HG02973 (cell line): ENCODE results near the gene SLC8A1.

Experiments used
- ATAC-seq: cut with Tn5 transposase; IDR thresholded peaks from one replicate; pipeline ENCODE4 v1.9.1; 2021; ENCODE audit warnings: moderate library complexity; ENCODE audit not compliant: unreplicated experiment

SLC8A1 gene

DNA sequence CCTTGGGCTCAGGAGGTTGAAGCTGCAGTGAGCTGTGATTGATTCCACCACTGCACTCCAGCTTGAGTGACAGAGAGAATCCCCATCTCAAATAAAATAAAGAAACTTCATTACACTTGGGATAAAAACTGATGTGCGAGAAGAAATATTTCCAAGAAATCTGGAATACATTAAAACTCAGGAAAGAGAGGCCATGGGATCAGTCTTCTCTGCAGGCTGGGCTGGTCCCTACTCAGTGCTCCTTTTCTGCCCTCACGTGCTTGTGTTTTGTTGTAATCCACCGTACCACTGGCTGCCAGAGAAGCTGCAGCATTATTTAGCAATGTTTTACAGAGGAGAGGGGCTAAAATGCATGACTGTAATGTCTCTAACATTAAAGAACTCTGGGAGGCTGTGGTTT is 282.0 kb downstream of the SLC8A1 start:
- ATAC-seq = no peak

- no peak for ATAC-seq
These were observed 282.5 kb downstream of the SLC8A1 start for GRCh38 chr2:40169430-40169829.

- ATAC-seq = no peak
These were observed 283.3 kb downstream of the SLC8A1 start for GRCh38 chr2:40168546-40168945.

GRCh38 chr2:40168032-40168431 is 283.9 kb downstream of the SLC8A1 start:
- ATAC-seq = no peak

DNA sequence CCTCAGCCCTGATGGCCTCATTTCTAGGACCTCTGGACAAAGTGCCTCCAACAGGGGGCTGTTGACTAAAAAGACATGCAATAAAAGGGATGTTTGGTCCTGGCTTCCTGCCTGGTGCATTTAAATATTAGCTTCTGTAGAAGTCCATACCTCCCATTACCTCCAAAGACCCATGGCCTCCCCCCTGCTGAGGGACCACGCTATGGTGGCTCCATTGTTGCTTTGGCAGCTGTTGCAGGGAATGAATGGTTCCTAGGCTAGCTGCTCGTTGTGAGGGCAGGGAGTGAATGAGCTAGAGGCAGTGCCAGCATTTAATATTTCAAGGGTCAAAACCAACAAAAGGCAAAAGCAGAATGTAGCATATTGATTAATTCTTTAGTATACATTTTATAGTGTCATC is 285.9 kb downstream of the SLC8A1 start:
- ATAC-seq = no peak

DNA sequence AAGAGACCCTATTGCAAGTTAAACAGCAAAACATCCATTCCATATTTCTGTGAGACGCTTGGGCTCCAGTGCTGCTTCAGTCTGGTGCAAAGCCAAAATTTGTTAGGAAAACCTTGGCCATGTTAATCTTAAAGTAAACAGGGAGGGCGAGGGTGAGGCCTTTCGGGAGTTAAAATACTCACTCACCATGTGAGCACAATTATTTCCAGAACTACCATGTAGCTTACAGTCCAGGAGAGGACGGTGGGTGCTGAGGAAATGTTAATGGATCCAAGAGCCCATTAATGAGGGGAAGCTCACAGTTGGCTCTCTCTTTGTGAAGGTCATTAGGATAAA is 286.4 kb downstream of the SLC8A1 start:
- no peak for ATAC-seq

DNA sequence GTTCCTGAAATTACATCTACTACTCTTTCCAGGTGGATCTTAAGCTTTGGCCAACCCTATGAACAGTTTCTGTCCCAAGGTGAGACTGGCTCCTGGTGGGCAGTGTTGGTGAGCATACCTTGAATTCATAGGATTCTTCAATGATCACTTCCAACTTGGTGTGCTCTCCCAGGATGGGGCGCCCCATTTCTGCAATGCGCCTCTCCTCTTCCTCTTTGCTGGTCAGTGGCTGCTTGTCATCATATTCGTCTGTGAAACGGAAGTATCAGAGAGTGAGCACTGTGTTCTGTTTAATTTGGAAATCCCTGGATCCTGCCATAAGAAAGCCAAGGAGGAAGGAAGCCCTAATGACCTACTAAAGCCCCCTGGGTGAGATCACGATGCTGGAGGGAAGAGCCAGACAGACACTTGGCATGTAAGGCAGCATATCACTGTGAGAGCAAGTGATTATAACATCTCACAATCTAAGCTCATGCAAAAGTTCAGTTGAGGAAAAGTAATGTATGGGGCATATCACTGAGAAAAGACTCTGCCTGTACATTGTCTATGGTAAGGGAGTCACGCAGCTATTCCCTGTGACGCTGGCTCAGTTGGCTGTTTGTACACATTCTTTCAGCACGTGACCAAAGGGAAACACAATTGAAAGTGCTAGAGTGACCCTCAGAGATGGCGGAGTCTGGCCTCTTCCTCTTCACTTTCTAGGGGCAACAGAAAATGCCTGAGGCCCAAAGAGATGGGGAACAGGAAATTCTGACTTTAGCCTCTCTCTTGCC is 287.0 kb downstream of the SLC8A1 start:
- no peak for ATAC-seq

DNA sequence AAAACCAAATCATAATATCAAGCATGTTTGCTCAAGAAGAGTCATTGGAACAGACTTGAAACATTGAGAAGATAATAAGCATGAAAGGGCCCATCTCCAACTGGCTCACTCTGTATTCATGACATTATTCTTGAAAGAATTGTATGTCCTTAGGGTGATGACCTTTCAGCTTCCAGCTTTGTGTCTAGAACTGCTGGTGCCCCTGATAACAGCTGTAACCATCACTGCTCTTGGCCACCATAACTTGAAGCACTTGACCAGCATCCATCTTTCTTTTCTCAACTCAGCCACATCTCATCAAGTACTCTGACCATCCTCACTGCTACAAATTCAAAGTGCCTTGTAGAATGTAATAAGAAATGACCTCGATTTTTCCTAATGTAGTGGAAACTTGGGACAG is 289.9 kb downstream of the SLC8A1 start:
- no peak for ATAC-seq

DNA sequence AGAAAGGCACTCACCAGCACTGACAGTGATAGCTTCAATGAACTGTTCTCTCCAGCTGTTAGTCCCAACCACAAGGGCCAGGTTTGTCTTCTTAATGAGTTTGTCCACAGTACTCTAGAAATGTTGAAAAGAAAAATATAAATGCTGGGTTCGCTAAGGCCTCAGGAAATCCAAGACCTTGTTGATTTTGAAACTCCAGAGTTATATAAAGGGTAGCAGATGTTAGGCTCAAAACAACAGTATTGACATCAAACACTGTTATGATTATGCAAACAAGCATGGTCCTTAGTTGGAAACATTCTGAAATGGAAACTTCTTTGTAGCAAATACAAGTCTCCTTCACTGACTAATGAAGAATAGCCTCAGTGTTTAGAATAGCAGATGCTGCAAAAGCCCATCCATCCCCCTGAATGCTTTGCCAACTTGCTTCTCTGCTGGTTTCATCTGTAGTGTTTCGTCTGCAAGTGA is 291.1 kb downstream of the SLC8A1 start:
- ATAC-seq = no peak

DNA sequence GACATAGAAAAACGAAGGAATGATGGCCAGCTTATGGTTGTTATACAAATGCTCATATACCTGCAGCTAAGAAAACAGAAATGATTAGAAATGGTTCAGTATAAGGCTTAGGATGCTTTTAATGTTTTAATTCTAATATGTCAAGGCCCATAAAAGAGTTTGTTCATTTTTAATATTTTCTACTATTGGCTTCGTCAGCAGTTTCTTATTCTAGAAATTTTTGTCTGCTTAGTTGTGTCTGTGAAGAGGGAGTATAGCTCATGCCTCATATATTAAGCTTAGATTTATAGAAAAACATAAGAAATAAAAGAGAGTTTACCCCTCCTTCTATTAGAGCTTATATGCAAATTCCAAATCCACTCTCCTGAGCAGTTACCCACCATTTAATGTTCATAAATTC is 292.6 kb downstream of the SLC8A1 start:
- ATAC-seq = no peak

DNA sequence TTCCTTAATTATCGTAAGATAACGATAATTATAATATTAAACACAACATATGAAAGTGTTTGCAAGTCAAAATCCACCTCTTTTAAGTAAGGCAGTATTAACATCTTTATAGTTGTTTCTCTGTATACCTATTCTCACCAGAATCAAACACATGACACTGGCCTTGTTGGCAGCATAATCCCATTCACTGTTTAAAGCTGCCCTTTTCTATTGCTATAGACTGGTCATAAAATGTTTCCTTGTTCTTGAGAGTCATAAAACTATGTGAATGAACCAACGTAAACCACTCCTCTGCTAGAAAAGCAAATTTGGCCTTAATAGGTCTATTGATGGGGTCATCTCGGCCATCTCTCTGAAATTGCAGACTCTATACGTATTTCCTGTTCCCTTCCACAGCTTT is 293.1 kb downstream of the SLC8A1 start:
- no peak for ATAC-seq

DNA sequence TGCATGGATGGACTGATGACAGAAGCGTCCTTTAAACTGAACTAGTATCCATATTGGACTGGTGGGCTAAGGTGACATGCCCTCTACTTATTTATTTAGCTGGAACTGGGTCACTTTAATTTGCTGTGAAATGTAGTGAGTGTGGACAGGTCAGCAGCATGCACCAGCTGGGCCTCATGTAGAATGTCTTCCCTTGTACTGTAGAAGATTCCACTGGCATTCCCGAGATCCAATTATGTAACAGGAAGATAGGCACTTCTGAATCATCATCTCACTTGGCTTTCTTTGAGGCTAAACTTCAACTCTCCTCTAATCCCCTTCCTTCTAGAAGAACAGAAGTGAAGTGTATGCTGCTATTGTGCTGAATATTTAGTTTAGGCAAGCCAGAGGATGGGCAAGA is 296.2 kb downstream of the SLC8A1 start:
- ATAC-seq = no peak

- ATAC-seq = no peak
These were observed 301.6 kb downstream of the SLC8A1 start for GRCh38 chr2:40150266-40150665.

- ATAC-seq = no peak
These were observed 303.6 kb downstream of the SLC8A1 start for GRCh38 chr2:40148334-40148733.

GRCh38 chr2:40147360-40147759 is 304.5 kb downstream of the SLC8A1 start:
- ATAC-seq = no peak

GRCh38 chr2:40144022-40144421 is 307.9 kb downstream of the SLC8A1 start:
- no peak for ATAC-seq

GRCh38 chr2:40138314-40138713 is 313.6 kb downstream of the SLC8A1 start:
- no peak for ATAC-seq

DNA sequence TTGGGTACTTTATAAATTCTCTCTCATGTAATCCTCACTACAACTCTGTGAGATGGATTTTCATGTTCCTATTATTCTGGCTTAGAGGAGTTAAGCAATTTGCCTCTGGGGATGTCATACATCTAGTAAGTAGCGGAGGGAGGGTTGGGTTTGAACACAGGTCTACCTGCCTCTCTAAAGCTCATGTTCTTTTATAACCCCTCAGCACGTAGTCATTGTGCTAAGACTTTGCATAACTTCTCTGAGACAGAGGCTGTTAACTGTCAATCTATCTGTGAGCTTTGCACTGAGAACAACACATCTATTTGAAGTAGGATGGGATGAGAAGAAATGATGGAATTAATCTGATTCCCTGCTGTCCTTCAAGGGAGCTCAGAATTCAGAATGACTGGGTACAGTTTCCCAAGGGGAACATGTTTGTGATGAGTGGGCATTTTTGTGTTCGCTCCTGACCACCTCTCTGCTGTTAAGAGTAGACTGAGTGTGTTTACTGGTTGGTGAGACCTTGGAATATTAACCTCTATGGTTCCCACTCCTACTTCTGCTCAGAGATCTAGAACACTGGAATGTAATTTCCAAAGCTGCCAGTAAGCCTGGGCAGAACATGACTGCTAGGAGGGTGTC is 320.7 kb downstream of the SLC8A1 start:
- ATAC-seq = no peak

DNA sequence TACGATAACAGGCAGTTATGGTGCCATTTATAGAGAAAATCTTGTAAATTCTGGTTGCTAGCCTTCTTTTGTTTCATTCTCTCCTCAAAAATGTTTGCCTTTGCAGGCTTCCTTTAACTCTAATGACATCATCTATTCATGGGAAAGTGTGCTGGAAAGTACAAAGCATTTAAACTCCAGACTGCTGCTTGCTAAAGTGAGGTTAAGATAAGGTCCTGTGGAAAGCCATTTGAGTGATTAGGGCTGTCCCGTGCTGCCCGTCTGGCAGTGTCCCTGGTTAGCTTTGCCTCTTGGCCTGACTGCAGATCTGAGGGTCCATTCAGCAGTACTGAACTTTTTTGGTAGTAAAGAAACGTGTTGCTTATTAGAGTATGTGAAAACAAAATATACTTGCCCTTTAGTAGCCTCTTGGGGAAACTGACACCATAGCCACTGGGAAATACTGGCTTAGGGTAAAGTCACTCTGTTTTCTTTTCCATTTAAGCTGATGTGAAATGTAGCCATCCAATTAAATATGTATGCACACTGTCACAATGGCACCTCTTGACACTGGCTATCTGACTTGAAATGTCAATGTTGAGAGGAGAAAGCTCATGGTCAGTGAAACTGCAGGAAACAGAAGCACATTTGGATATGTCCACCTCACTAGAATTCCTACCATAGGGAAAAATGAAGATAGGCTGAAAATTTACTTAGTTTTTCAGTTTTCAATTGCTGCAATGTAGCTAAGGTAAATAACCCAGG is 321.5 kb downstream of the SLC8A1 start:
- no peak for ATAC-seq

DNA sequence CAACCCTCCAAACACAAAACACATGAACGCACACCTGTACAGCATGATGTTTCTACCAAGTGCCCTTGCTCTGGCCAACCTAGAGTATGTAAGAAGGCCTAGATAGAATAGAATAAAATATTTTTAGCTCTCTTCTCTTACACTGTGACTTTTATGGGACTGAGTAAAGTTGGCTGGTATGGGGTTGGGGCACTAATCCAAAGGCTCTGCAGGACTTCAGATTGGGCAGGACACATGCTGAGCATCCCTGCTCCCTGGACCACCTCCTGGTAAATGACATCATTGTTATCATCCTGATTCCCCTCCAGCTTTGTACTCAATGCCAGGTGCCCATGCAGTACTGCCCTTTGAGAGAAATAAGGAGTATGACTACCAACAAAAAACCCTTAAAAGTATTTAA is 322.2 kb downstream of the SLC8A1 start:
- ATAC-seq = no peak

DNA sequence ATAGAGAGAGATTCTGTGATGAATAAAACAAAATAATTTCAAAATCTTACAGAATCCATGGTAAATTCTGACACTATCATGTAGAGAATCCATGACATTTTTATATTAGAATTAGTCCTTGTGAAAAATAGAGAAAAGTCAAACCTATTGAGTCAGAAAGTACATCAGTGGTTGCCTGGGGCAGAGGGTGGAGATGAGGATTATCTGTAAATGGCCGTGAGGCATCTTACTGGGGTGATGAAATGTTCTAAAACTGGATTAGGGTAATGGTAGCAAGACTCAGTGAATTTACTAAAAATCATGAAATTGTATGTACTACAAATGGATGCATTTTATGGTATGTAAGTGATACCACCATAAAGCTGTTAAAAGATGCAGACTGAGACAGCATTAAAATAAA is 323.1 kb downstream of the SLC8A1 start:
- no peak for ATAC-seq

GRCh38 chr2:40127890-40128557 is 323.9 kb downstream of the SLC8A1 start:
- no peak for ATAC-seq
